HepG2 (cell line): ENCODE results near the gene IDUA. TPM values are rescaled to one million over a fixed set of nuclear protein-coding genes. Genes with fewer than 3 reads are reported as not detected.

Experiments
- CBFB ChIP-seq: sonication (generic); formaldehyde crosslinking; IDR thresholded peaks from 2 replicates; pipeline ENCODE4 v1.4.0; 2020; ENCODE audit warnings: missing genetic modification reagents
- DNMT3B ChIP-seq: conservative IDR thresholded peaks from 2 replicates; pipeline ENCODE4 v1.6.1; 2016; ENCODE audit warnings: missing biosample characterization, control low read depth
- HIC2 ChIP-seq: sonication (generic); formaldehyde crosslinking; IDR thresholded peaks from 2 replicates; pipeline ENCODE4 v1.9.0; 2022; ENCODE audit warnings: low read depth, missing genetic modification reagents
- IRF9 ChIP-seq: sonication (generic); formaldehyde crosslinking; IDR thresholded peaks from 2 replicates; pipeline ENCODE4 v1.8.0; 2022; ENCODE audit warnings: missing genetic modification reagents, mild to moderate bottlenecking, borderline replicate concordance
- MTA1 ChIP-seq: sonication (generic); formaldehyde crosslinking; IDR thresholded peaks from 2 replicates; pipeline ENCODE4 v1.4.0; 2020; ENCODE audit warnings: missing genetic modification reagents, mild to moderate bottlenecking, borderline replicate concordance
- MTF2 ChIP-seq: sonication (generic); formaldehyde crosslinking; IDR thresholded peaks from 2 replicates; pipeline ENCODE4 v1.5.0; 2020; ENCODE audit warnings: missing genetic modification reagents, borderline replicate concordance
- NFRKB ChIP-seq: fragments of 450-650 bp; IDR thresholded peaks from 2 replicates; pipeline ENCODE4 v1.6.1; 2017
- PLSCR1 ChIP-seq: sonication (generic); formaldehyde crosslinking; IDR thresholded peaks from 2 replicates; pipeline ENCODE4 v1.5.0; 2020; ENCODE audit warnings: missing genetic modification reagents, mild to moderate bottlenecking, borderline replicate concordance
- POLR2G ChIP-seq: fragments of 200-400 bp; formaldehyde crosslinking; IDR thresholded peaks from 2 replicates; pipeline ENCODE4 v1.6.1; 2018; ENCODE audit warnings: mild to moderate bottlenecking, low read depth, low read length, moderate library complexity
- PPARG ChIP-seq: conservative IDR thresholded peaks from 2 replicates; pipeline ENCODE4 v1.6.1; 2016; ENCODE audit warnings: missing biosample characterization, missing genetic modification reagents
- RXRA ChIP-seq: sonication (generic); formaldehyde crosslinking; IDR thresholded peaks from 2 replicates; pipeline ENCODE4 v1.5.1; 2020; ENCODE audit warnings: missing genetic modification reagents
- SAP130 ChIP-seq: IDR thresholded peaks from 2 replicates; pipeline ENCODE4 v1.6.1; 2016; ENCODE audit warnings: low read depth
- SIX4 ChIP-seq: sonication (generic); formaldehyde crosslinking; IDR thresholded peaks from 2 replicates; pipeline ENCODE4 v1.4.0; 2020; ENCODE audit warnings: missing genetic modification reagents
- TFAP4 ChIP-seq: sonication (generic); IDR thresholded peaks from 2 replicates; pipeline ENCODE4 v1.6.1; 2016; ENCODE audit warnings: low read depth, borderline replicate concordance
- ZBTB1 ChIP-seq: sonication (generic); formaldehyde crosslinking; IDR thresholded peaks from 2 replicates; pipeline ENCODE4 v1.4.0; 2020; ENCODE audit warnings: missing genetic modification reagents, borderline replicate concordance
- ZBTB38 ChIP-seq: sonication (generic); formaldehyde crosslinking; IDR thresholded peaks from 2 replicates; pipeline ENCODE4 v1.5.1; 2020; ENCODE audit warnings: mild to moderate bottlenecking, missing genetic modification reagents
- ZNF607 ChIP-seq: sonication (generic); formaldehyde crosslinking; IDR thresholded peaks from 2 replicates; pipeline ENCODE4 v1.5.1; 2020; ENCODE audit warnings: missing genetic modification reagents, mild to moderate bottlenecking, borderline replicate concordance
- polyA plus RNA-seq, 8 experiments: library from polyadenylated mRNA; depleted of rRNA in 3 of 8; stranded (reverse) in 7 of 8; unstranded in 1 of 8; fragments of >200 nt; fragmentation: Illumina TruSeq in 4 of 8; extraction: Trizol in 4 of 8; gene quantifications; 2 replicates each; pipeline versions ENCODE4 v1.2.1 to v1.2.3, GENCODE V29; 2011 to 2016; ENCODE audit warnings: low read depth in 4 of 8, missing spikeins in 1 of 8, mixed read lengths in 1 of 8; ENCODE audit not compliant: insufficient read depth in 1 of 8
- total RNA-seq, 5 experiments: library from RNA; depleted of rRNA; stranded (reverse); fragments of >200 nt; fragmentation: Illumina TruSeq; extraction: Trizol; gene quantifications; 2 replicates each; pipeline ENCODE4 v1.2.3, GENCODE V29; 2016; ENCODE audit warnings: low read depth in 1 of 5
- TF ChIP-seq, protein P1 (sequence below): sonication (generic); formaldehyde crosslinking; conservative IDR thresholded peaks from 2 replicates; pipeline ENCODE4 v1.8.0; 2022; ENCODE audit warnings: missing genetic modification reagents
- TF ChIP-seq, protein P2 (sequence below): sonication (generic); formaldehyde crosslinking; IDR thresholded peaks from 2 replicates; pipeline ENCODE4 v1.5.0; 2020; ENCODE audit warnings: mild to moderate bottlenecking, missing genetic modification reagents

Gene IDUA
- total and polyA plus RNA-seq, 2 of the 13 experiments (the other 11 are each of a cell fraction or from before 2014, with no cell fraction given), result 0.77 to 1.0 TPM

DNA sequence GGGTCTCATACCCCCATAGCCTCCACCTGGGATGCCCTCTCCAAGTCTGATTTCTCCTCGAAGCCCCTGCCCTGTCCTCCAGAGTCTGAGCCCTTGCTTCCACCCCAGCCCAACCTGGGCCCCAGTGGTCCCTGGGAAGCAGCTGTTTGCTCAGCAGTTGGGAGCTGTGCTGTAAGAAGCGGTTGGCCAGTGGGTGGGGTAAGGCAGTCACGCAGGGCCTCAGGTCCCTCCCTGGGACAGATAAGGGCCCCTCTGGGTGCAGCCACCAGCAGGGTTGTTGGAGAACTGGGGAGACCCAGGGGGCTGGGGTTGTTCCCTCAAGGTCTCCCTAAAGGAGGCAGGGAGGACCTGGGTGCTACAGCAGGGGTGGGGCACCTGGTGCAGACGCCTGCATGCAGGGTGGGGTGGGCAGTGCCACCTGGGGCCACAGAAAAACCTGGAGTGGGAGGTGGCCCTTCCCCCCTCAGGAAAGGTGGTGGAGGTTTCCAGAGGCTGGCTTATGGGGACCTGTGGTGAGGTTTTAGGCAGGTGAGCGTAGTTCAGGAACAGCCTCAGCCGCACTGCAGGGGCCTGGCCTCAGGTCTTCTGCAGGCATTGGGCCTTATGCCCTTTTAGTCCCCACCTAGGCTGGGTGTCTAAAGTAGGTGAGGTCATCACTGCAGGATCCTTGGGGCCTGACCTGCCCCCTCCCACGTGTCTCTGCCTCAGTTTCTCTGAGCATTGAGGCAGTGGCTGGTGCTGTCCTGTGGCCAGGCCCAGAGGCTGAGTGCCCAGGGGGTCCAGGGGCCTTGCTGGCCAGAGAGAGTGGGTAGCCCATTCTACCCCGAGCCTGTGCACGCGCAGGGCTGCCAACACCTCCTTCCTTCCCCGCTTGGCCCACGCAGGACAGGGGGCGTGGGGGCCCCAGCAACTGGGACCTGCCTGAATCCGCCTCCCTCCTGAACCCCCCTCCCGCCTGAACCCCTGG, 9.5 kb downstream of the IDUA start (continued):
- TF ChIP-seq NFRKB (no peak), RXRA (peak; percentile 13; the same call in 1 of the 2 replicates), SAP130 (0 out of 2 replicates have a peak, but pooled peaks have one; percentile 8), TFAP4 (peak; percentile 44; the same call in 1 of the 2 replicates), IRF9 (CRISPR knock-in tag) (peak; percentile 28; the same call in 1 of the 2 replicates), SIX4 (no peak), ZBTB38 (CRISPR knock-in tag) (0 out of 2 replicates have a peak, but pooled peaks have one; percentile 11), POLR2G (no peak), HIC2 (CRISPR knock-in tag) (peak; percentile 19; the same call in 1 of the 2 replicates), PPARG (CRISPR knock-in tag) (no peak), CBFB (CRISPR knock-in tag) (no peak), PLSCR1 (CRISPR knock-in tag) (no peak), MTF2 (no peak), ZBTB1 (CRISPR knock-in tag) (no peak), MTA1 (CRISPR knock-in tag) (no peak), DNMT3B (CRISPR knock-in tag) (no peak), ZNF607 (no peak)
- TF ChIP-seq, protein P1, sequence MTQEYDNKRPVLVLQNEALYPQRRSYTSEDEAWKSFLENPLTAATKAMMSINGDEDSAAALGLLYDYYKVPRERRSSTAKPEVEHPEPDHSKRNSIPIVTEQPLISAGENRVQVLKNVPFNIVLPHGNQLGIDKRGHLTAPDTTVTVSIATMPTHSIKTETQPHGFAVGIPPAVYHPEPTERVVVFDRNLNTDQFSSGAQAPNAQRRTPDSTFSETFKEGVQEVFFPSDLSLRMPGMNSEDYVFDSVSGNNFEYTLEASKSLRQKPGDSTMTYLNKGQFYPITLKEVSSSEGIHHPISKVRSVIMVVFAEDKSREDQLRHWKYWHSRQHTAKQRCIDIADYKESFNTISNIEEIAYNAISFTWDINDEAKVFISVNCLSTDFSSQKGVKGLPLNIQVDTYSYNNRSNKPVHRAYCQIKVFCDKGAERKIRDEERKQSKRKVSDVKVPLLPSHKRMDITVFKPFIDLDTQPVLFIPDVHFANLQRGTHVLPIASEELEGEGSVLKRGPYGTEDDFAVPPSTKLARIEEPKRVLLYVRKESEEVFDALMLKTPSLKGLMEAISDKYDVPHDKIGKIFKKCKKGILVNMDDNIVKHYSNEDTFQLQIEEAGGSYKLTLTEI, result no peak
- TF ChIP-seq, protein P2, sequence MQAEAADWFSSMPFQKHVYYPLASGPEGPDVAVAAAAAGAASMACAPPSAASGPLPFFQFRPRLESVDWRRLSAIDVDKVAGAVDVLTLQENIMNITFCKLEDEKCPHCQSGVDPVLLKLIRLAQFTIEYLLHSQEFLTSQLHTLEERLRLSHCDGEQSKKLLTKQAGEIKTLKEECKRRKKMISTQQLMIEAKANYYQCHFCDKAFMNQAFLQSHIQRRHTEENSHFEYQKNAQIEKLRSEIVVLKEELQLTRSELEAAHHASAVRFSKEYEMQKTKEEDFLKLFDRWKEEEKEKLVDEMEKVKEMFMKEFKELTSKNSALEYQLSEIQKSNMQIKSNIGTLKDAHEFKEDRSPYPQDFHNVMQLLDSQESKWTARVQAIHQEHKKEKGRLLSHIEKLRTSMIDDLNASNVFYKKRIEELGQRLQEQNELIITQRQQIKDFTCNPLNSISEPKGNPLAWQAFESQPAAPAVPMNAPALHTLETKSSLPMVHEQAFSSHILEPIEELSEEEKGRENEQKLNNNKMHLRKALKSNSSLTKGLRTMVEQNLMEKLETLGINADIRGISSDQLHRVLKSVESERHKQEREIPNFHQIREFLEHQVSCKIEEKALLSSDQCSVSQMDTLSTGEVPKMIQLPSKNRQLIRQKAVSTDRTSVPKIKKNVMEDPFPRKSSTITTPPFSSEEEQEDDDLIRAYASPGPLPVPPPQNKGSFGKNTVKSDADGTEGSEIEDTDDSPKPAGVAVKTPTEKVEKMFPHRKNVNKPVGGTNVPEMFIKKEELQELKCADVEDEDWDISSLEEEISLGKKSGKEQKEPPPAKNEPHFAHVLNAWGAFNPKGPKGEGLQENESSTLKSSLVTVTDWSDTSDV (CRISPR knock-in tag), result peak; percentile 22; the same call in 1 of the 2 replicates
